Right atrium auricular region (tissue), 2 donors: ENCODE measurements around the gene CREB5. TPM values are rescaled to one million over a fixed set of nuclear protein-coding genes. Genes with fewer than 3 reads are reported as not detected.

ENCODE experiments used
- DNase-seq: peaks from one replicate; pipeline ENCODE4 v3.0.0-alpha.2; 2019; ENCODE audit warnings: low spot score
- H3K27ac ChIP-seq, 2 donors: fragments of 200-600 bp; sonication (generic); 1 replicate in 1 of 2; 2 replicates in 1 of 2; pipeline ENCODE4 v1.5.1; 2016 to 2019
- H3K27me3 ChIP-seq, 2 donors: fragments of 200-600 bp; sonication (generic); one replicate each; pipeline versions ENCODE4 v1.5.1 to v1.6.0; 2017 to 2019
- H3K36me3 ChIP-seq: fragments of 200-600 bp; sonication (generic); one replicate; pipeline ENCODE4 v1.5.1; 2016
- H3K4me1 ChIP-seq, 2 donors: fragments of 200-600 bp; sonication (generic); one replicate each; pipeline versions ENCODE4 v1.5.1 to v1.6.0; 2017 to 2019
- H3K4me3 ChIP-seq, 2 donors: fragments of 200-600 bp; sonication (generic); 1 replicate in 1 of 2; 2 replicates in 1 of 2; pipeline ENCODE4 v1.5.1; 2017 to 2019; ENCODE audit warnings: mild to moderate bottlenecking in 1 of 2, moderate library complexity in 1 of 2
- H3K9me3 ChIP-seq, 2 donors: fragments of 200-600 bp; sonication (generic); one replicate each; pipeline ENCODE4 v1.5.1; 2019
- total RNA-seq, 2 donors: library from RNA; depleted of rRNA; stranded (reverse); fragments of >200 nt; gene quantifications; one replicate each; pipeline ENCODE4 v1.1.0, GENCODE V29; 2016
- TF ChIP-seq, protein P1 (sequence below), 2 donors: fragments of 200-600 bp; sonication (generic); IDR thresholded peaks; one replicate each; pipeline ENCODE4 v1.5.1; 2019; ENCODE audit warnings: antibody characterized with exemption in 2 of 2

Gene CREB5
- total RNA-seq, 2 donors from 2014 or later = 10.5 to 20.8 TPM

DNA sequence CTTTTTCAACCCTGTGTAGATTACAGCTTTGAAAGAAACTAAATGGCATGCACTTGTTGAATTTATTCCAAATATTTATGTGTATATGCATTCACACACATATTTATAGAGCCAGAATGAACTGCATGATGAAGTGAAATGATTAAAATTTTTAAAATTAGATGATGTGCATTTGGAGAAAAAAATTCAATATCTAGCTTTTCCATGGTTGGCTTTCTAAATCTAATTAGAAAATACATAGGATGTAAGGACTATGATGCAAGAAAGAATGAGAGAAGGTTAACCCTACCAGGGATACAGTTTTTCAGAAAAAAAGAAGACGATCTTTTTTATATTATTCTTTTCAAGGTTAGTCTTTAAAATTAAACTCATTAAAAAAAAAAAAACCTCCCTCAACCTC, 341.3 kb downstream of the CREB5 start:
- no peaks in the 10 kb centered on the region for H3K36me3 ChIP-seq
- TF ChIP-seq, protein P1, sequence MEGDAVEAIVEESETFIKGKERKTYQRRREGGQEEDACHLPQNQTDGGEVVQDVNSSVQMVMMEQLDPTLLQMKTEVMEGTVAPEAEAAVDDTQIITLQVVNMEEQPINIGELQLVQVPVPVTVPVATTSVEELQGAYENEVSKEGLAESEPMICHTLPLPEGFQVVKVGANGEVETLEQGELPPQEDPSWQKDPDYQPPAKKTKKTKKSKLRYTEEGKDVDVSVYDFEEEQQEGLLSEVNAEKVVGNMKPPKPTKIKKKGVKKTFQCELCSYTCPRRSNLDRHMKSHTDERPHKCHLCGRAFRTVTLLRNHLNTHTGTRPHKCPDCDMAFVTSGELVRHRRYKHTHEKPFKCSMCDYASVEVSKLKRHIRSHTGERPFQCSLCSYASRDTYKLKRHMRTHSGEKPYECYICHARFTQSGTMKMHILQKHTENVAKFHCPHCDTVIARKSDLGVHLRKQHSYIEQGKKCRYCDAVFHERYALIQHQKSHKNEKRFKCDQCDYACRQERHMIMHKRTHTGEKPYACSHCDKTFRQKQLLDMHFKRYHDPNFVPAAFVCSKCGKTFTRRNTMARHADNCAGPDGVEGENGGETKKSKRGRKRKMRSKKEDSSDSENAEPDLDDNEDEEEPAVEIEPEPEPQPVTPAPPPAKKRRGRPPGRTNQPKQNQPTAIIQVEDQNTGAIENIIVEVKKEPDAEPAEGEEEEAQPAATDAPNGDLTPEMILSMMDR (IDR thresholded peaks at IDR 0.05) = no peak
- H3K27ac ChIP-seq = no peak overlapping the region
- H3K4me3 ChIP-seq = no peak overlapping the region
- H3K27me3 ChIP-seq = no peaks in the 10 kb centered on the region
- no peak for DNase-seq
- H3K4me1 ChIP-seq = no peaks in the 10 kb centered on the region
- H3K9me3 ChIP-seq = no peaks in the 10 kb centered on the region

DNA sequence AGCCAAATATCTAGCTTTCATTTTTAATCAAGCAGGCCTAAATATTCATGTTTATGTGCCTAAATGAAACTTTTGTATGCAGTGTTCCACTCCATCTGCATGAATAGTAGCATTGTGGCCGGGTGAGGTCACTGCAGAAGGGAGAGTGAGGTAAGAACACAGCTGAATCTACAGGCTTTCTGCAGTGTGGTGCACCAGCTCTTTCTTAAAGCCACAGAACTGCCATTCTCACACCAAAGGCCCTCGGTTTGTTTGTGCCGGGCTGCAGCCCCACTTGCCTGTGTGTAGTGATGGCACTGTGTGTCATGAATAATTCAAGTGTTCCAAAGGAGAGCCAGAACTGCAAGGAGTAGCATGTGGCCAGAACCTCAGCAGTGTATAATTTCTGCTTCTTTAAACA, 341.7 kb downstream of the CREB5 start:
- Histone ChIP-seq H3K27ac (no peak overlapping the region), H3K4me3 (no peak overlapping the region), H3K36me3 (no peaks in the 10 kb centered on the region), H3K4me1 (no peaks in the 10 kb centered on the region), H3K27me3 (no peaks in the 10 kb centered on the region), H3K9me3 (no peaks in the 10 kb centered on the region)
- TF ChIP-seq, protein P1 (IDR thresholded peaks at IDR 0.05) = no peak
- no peak for DNase-seq

DNA sequence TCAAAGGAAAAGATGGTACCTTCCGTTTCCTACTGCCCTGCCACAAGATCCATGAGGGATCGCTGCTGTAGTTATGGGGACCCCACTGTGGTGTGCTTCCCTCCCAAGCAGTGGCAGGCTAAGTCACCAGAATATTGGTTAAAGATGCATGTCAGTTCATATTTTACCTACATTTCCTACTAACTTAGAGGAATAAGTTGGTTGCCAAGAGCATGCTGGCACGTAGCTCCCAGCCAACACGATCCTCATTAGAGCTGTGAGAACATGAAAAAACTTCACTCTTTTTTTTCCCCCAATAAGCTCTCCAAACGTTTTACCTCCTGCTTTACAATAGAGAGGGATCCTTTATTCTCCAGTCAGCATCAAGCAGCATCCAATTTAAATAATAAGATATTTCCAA, 342.1 kb downstream of the CREB5 start:
- H3K9me3 ChIP-seq = no peaks in the 10 kb centered on the region
- H3K36me3 ChIP-seq = no peaks in the 10 kb centered on the region
- H3K4me1 ChIP-seq = no peaks in the 10 kb centered on the region
- TF ChIP-seq, protein P1 (IDR thresholded peaks at IDR 0.05) = no peak
- no peaks in the 10 kb centered on the region for H3K27me3 ChIP-seq
- no peak overlapping the region for H3K27ac ChIP-seq
- no peak for DNase-seq
- no peak overlapping the region for H3K4me3 ChIP-seq

DNA sequence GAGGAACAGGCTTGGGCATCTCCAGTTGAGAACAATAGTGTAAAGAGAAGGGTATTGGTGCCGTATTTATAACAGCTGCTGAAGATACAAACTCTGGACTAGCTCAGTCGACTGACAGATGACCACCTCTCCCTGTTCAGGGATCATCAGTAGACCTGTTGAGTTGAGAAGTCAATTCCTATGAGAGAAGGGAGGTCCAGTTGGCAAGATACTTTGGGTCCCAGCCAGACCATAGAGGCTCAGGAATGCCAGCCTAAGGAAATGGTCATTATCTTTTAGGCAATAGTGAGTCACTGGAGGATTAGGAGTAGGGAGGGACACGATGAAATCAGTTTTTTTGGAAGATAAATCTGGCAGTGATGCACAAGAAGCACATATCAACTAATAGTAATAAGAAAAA, 342.9 kb downstream of the CREB5 start:
- H3K9me3 ChIP-seq = no peaks in the 10 kb centered on the region
- no peaks in the 10 kb centered on the region for H3K36me3 ChIP-seq
- H3K27me3 ChIP-seq = no peaks in the 10 kb centered on the region
- no peaks in the 10 kb centered on the region for H3K4me1 ChIP-seq
- no peak for DNase-seq
- no peak overlapping the region for H3K4me3 ChIP-seq
- H3K27ac ChIP-seq = no peak overlapping the region
- TF ChIP-seq, protein P1 (IDR thresholded peaks at IDR 0.05) = no peak

DNA sequence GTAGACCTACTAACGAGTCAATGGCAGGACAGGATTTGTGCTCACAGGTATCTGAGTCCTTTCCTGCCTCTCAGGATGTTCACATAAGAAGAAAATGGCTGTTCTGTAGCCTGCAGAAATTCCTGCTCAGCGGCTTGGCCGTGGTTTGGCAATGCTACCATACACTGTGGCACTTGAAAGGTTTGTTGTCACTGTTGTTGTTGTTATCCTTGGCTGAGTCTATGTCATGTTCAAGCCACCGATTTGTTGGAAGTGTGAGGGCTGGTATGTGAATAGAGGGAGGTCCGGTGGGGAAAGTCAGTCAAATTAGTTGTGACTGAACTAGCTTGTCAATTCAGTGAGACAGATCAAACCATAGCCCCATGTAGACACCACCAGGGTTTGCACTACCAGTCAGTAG, 345.9 kb downstream of the CREB5 start:
- no peaks in the 10 kb centered on the region for H3K4me1 ChIP-seq
- no peaks in the 10 kb centered on the region for H3K27me3 ChIP-seq
- H3K9me3 ChIP-seq = no peaks in the 10 kb centered on the region
- H3K4me3 ChIP-seq = no peak overlapping the region
- TF ChIP-seq, protein P1 (IDR thresholded peaks at IDR 0.05) = no peak
- H3K27ac ChIP-seq = no peak overlapping the region
- no peak for DNase-seq
- H3K36me3 ChIP-seq = no peaks in the 10 kb centered on the region

DNA sequence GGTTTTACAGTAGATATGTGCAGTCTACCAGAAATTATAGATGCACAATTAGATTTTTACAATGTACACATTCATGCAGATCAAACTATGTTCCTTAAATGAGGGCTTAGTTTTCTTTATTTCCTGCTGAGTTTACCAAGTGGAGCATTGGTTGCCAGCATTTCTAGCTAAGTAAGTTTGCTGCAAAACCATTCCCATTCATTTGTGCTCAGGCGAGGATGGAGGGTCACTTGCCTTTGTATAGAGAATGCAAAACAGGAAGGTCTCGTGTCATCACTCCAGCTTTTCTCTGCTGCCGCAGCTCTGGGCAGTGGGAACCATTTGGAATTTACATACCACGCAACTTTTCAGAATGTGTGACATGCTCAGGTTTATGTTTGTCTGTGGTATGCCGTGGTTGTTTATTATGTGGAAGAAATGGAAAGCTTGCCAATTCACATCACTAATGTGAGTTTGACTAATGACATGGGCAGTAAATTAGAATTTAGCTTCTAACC, 347.2 kb downstream of the CREB5 start:
- no peaks in the 10 kb centered on the region for H3K36me3 ChIP-seq
- no peaks in the 10 kb centered on the region for H3K27me3 ChIP-seq
- TF ChIP-seq, protein P1 (IDR thresholded peaks at IDR 0.05) = no peak
- no peak overlapping the region for H3K27ac ChIP-seq
- H3K4me1 ChIP-seq = no peaks in the 10 kb centered on the region
- DNase-seq = no peak
- no peak overlapping the region for H3K4me3 ChIP-seq
- H3K9me3 ChIP-seq = no peaks in the 10 kb centered on the region
